HG02798 (cell line): ENCODE measurements around the gene GJB2.
"Not testable (repeated sequence)": the region's sequence is repeated elsewhere in the genome, so short reads cannot be mapped to it uniquely, and the experiment has no call there.

Experiments
- ATAC-seq: cut with Tn5 transposase; IDR thresholded peaks from one replicate; pipeline ENCODE4 v1.9.1; 2021; ENCODE audit warnings: mild to moderate bottlenecking; ENCODE audit not compliant: unreplicated experiment, poor library complexity

GJB2 gene

DNA sequence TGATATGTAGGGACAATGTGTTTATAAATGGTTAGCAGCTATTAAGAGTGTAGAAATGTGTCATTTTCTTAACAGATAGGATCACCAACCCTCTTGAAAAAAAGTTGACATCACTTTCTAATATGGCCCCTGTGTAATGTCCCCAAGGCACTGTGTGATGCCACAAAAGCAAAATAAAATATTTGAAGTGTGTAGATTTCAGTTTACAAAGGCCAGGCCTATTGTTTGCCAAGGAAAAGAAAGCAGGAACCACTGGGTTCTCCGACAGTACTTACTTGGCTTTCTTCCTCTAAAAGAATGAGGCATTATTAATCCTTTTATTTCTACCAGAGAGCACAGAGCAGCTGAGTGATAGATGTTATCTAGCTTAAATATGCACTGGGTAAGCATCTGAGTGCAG is 21.4 kb downstream of the GJB2 start:
- no peak for ATAC-seq

- no peak for ATAC-seq
Observed at GRCh38 chr13:20170921-20171320, 21.8 kb downstream of the GJB2 start.

- ATAC-seq, result no peak
Observed at GRCh38 chr13:20168396-20168795, 24.3 kb downstream of the GJB2 start.

GRCh38 chr13:20165417-20166257 is 27.1 kb downstream of the GJB2 start:
- ATAC-seq, result no peak

- no peak for ATAC-seq
Observed at GRCh38 chr13:20161951-20162300, 30.8 kb downstream of the GJB2 start.

DNA sequence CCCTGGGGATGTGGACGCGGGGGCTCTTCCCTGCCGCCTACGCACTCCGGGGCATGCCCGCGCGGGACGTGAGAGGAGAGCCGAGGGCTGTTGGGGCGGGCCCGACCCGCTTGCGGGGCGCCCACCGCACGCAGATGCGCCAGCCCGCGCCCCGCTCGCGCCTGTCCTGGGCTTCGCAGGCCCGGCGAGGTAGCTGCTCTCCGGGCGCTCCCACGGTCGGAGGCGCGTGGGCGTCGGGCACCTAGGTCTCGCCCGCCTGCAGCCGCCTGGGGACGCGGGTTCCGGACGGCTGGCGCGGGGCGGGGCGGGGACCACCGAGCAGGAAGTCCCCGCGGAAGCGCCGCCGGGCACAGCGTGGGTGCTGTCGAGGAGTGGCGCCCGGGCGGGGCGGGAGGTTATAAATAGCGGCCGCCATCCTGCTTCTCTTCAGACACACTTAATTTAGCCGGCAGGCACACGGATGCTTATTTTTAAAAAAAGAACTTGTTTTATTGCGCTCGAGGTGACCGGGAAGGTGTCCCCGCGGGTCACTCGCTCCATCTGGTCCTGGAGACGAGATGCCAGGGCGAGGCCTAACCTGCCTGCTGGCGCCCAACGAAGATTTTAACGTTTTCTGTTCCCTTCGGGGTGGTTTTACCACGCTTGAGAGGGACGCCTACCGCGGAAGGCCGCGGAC is 31.3 kb downstream of the GJB2 start:
- ATAC-seq, result peak; percentile 42

DNA sequence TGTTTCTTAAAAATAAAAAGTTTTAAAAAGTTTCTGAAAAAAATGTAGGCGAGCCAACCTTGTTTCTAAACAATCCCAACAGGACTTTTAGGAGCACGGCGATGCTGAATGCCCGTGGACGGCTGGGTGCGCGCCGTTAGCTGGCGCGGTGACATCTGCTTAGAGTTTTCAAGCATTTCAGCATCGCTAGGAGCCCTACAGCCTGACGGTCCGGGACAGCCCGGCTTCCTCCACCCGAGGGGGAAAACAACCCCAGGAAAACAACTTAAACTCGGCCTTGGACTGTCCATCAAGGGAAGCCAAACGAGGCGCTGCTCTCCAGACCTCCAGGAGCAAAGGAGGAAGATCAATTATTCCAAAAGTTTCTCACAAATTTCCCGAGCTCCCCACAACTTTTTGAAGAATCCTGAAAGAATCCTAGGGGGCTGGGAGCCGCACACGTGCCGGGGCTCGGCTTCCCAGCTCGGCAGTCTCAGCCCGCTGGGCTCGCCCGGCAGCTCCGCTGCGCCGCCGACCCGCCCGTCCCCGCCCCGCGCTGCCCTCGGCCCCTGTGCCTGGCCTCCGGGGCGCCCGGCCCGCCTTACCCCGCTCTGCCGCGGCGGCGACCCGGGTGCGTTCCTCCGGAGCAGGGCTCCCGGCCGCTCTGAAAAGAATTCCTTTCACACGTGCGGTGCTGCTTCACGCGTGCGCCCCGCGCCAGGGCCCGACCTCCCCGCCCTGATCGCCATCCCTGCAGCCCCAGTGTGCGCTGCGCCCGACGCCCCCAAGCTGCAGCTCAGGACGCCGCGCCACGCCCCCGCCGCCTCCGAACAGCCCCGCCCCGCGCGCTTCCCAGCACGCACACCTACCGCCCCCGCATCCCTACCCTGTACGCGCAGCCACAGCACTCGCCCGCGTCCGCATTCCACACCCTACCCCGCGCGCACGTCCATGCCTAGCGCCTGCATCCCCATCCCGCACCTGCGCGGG is 32.1 kb downstream of the GJB2 start, which contains the start of gene GJA3:
Gene GJA3 (minus strand): TSS at position 747 of the 969 bp plus-strand sequence. CDS start 17,764 bp downstream, outside the sequence.
- ATAC-seq, result peak; percentile 58

DNA sequence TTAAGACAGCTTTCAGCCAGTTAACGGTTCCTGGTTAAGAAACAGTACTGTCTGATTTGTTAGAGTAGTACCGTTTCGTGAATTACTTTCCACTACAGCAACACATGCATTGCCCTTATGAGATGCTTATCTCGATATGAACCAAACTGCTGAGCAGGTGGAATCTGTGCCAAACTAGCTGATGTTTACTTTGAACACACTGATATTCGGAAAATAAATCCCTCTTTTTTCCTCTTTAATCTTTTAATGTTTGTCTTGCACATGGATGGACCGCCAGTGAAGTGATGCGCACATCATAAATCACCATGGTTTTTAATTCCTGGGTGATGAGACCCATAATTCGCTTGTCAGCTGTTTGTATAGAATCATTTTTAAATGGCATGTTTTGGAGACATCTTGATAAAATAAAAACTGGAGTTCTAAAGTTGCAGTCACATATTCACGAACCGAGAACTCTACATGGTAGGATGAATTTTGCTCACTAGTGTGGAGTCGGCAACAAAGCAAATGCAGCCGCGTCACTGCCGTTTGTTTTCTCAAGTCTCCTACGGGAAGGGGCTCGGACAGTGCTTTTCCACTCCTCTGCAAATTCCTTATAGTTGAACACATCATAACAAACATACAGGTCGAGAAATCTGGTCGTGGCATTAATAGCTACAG is 33.0 kb downstream of the GJB2 start:
- no peak for ATAC-seq

DNA sequence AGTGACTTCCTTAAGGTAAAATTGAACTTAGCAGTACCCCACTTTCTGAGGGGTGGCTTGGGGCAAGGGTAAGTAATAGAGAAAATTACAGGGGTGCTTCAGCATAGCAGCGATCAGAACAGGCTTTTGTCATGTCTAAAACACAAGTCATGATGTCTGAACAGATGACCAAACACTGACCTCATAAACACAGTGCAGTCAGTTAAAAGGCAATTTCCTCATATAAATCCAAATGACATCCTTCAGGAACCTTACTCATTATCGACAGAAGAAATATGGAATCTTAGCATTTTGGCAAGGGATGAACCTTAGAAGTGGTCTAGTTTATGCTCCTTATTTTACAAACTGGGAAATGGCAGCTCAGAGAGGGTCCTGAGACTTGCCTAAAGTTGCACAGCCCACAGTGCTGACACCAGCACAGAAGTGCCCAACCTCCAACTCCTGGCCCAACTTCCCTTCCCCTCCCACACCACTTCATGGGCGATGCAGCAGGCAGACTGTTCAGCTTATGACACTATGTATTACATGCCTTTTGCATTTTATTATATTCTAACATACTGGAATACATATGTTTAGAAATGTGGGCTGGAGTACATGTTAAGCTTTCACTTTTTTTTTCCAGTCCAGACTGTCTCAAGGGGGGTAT is 35.5 kb downstream of the GJB2 start:
- no peak for ATAC-seq

- no peak for ATAC-seq
Observed at GRCh38 chr13:20156702-20157101, 36.0 kb downstream of the GJB2 start.

DNA sequence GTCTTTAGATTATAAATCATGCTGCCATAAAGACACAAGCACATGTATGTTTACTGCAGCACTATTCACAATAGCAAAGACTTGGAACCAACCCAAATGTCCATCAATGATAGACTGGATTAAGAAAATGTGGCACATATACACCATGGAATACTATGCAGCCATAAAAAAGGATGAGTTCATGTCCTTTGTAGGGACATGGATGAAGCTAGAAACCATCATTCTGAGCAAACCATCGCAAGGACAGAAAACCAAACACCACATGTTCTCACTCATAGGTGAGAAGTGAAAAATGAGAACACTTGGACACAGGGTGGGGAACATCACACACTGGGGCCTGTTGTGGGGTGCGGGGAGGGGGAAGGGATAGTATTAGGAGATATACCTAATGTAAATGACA is 39.4 kb downstream of the GJB2 start:
- not testable (repeated sequence) for ATAC-seq

- ATAC-seq, result no peak
Observed at GRCh38 chr13:20151612-20152011, 41.1 kb downstream of the GJB2 start.

GRCh38 chr13:20151016-20151415 is 41.7 kb downstream of the GJB2 start:
- ATAC-seq, result no peak

DNA sequence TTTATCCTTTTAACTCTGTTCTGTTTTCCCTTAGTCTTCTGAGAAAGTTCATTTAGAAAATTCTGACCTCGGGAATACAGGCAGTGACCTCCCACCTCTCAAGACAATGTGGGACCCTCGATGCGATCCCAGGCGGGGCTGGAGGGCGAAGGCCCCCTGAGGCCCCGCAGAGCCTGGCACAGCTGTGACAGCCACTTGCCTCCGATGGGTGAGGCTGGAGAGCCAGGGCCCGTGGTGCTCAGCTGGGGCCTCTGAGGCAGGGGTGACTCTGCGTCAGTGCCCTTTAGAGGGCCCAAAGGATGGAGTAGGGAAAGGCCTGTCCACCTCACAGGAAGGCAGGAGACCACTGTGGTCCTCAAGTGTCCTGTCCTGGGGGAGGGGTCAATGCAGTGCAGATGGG is 42.2 kb downstream of the GJB2 start:
- ATAC-seq, result no peak

DNA sequence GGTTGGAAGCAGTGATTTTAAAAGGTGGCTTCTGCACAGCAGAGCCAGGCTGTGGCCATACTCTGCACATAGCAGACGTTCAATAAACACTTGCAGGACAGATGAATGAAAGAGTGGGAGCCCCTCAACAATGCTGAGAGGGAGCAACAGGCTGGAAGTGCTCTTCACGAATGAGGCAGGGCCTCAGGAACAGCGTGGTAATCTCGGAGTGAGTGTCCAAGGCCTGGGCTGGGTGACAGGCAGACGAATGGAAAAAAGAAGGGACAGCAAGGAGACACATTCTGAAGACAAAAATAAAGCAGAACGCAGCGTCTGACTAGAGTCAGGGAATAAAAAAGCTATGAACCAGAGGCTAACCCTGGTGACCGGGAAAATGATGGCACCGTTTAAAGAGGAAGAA is 43.0 kb downstream of the GJB2 start:
- ATAC-seq, result no peak

DNA sequence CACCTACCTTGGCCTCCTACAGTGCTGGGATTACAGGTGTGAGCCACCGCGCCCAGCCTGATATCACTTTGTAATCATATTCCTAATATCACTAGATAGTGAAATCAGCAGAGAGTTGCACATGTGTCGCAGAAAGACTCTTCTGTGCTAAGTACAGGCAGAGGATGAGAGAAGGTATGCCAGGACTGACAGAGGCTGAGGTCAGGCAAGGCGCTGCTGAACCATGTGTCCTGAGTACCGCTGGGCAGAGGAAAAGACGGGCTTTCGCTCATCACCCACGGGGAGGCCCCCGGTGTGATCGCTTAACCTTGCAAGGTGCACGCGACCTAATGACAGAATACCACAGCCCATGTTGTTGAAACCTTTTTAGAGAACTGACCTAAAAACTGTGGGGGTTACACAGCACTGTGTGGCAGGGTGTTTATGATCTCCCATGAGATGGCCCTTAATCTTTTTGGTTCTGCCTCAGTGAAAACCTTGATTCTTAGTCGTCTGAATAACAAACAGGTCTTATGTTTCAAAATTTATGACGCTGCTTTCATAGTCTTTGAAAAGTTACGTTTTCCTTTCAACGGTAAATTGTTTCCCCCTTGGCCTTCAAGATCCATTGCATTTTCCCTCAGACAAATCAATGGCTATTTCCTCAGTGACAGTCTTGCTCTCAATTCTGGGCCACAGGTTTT is 44.1 kb downstream of the GJB2 start:
- no peak for ATAC-seq

GRCh38 chr13:20146381-20146780 is 46.4 kb downstream of the GJB2 start:
- no peak for ATAC-seq

DNA sequence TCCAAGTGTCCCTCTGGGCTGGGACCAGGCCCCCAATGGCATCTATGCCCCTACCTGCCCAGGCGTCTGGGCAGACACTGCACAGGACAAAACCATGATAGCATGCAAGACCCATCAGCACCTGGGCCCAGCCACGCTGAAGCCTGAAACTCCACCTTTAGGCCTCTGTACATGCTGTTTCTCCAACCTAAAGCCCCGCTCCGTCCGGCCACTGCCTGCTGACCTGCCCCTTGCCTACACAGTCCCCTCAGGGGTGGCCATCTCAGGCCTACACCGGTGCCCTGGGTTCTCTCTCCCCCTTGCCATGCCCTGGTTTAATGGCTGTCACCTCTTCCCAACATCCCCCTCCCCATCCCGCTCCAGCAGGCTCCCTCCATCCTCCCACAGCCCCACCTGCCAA is 47.2 kb downstream of the GJB2 start:
- ATAC-seq, result no peak
